IPS-18a (cell line): ENCODE measurements around the gene IL1RN.

ENCODE experiments used
- H3K27ac ChIP-seq: one replicate; pipeline ENCODE4 v1.5.1; 2013; ENCODE audit warnings: low read length
- H3K27me3 ChIP-seq: one replicate; pipeline ENCODE4 v1.6.1; 2013; ENCODE audit warnings: mild to moderate bottlenecking, low read length; ENCODE audit not compliant: control insufficient read depth, insufficient read depth
- H3K36me3 ChIP-seq: one replicate; pipeline ENCODE4 v1.6.1; 2013; ENCODE audit warnings: low read depth, low read length; ENCODE audit not compliant: control insufficient read depth
- H3K4me1 ChIP-seq: one replicate; pipeline ENCODE4 v1.6.1; 2013; ENCODE audit warnings: low read depth, low read length; ENCODE audit not compliant: control insufficient read depth
- H3K4me3 ChIP-seq: one replicate; pipeline ENCODE4 v1.5.1; 2013; ENCODE audit warnings: low read length
- H3K9ac ChIP-seq: one replicate; pipeline ENCODE4 v1.6.1; 2013; ENCODE audit warnings: mild to moderate bottlenecking, low read length, moderate library complexity
- H3K9me3 ChIP-seq: one replicate; pipeline ENCODE4 v1.6.1; 2013; ENCODE audit warnings: low read depth, low read length; ENCODE audit not compliant: control insufficient read depth

The IL1RN gene

DNA sequence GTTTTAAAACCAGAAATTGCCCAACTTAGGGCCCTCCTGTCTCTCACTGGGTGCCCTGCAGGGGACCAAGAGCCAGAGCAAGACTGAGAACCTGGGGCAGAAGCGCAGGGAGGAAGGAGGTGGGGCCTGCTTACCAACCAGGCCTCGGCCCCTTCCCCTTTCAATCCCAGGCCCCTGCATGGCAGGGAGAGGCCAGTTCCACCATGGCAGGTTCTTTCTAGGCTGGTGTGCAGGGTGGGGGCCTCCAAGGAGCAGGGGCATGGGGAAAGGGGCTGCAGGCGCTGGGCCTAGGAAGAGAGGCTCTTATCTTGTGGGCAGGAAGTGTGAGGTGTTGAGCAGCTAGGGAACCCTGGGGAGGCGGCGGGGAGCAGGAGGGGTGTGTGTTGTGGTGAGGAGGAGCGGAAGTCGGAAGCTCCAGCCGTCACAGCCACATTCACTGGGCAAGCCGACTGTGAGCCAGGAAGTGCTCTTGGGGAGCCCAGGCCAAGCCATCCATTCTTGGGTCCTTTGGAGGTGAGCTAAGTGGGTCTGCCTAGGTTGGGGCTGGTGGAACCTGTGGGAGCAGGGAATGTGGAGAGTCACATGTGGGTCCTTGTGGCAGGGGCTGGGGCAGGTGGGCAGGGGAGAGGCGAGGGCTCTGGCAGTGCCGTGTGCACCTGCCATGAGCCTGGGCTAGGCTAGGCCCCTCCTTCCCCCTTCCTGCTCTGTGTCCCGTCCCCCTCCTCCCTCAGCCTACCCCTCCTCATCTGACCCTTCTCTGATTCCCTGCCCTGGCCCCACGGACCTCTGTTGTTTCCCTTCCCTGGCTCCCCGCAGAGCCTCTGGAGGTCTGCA, 46.4 kb downstream of the IL1RN start, which contains the start of gene PSD4:
PSD4 (plus strand) TSS at position 430 of the 834 bp plus-strand sequence. CDS start 8,486 bp downstream, outside the sequence.
- peaks cover 3% of the 10 kb centered on the region for H3K4me1 ChIP-seq
- no peak within 1 kb of the TSS for H3K27ac ChIP-seq
- H3K27me3 ChIP-seq, result no peaks in the 10 kb centered on the region
- H3K9ac ChIP-seq, result no peak within 1 kb of the TSS
- H3K4me3 ChIP-seq, result no peak within 1 kb of the TSS
- H3K9me3 ChIP-seq, result no peaks in the 10 kb centered on the region
- no peaks in the 10 kb centered on the region for H3K36me3 ChIP-seq

DNA sequence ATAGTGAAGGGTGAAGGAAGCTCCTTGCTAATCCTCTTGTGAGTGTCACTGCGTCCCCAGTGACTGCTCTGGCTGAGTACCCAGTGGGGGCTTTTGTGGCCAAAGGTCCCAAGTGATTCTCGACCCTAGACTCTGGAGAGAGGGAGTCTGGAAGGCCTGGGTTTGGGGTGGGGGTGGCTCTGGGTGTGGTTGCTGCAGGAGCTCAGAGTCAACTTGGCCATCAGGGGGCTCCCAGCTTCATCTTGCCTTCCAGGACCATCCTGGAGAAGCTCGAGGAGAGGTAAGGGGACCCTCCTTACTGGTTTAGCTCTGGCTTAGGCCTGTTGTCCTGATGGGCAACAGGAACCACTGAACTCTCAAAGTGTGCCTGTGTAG, 47.0 kb downstream of the IL1RN start:
- H3K4me3 ChIP-seq, result no peak overlapping the region
- no peaks in the 10 kb centered on the region for H3K36me3 ChIP-seq
- H3K4me1 ChIP-seq, result peaks cover 3% of the 10 kb centered on the region
- H3K27me3 ChIP-seq, result no peaks in the 10 kb centered on the region
- H3K27ac ChIP-seq, result no peak overlapping the region
- no peak overlapping the region for H3K9ac ChIP-seq
- no peaks in the 10 kb centered on the region for H3K9me3 ChIP-seq

DNA sequence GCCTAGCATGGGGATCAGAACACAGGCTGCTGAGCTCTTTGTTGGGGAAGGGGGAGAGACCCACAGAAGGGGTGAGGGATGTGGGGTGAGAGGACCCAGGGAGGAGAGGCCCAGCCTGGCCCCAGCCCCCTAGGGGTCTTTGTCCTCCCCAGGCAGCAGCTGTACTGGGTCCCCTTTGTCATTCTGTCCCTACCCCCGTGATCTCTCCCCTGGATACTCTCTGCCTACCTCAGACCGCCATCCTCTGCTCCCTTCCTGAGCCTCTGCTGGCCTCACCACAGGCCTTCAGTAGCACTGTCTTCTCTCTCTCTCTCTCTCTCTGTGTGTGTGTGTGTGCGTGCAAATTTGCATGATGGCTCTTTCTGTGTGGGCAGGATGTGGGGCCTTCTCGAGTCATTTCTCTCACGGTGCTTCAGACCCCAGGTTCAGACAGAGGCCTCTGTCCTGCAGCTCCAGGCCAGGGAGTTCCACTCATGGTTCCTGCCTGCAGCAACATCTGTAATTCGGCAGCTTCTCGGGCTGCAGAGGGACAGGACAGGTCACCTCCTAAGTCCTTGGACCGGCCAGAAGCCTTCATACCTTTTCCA, 47.7 kb downstream of the IL1RN start:
- Histone ChIP-seq H3K27ac (no peak overlapping the region), H3K9ac (no peak overlapping the region), H3K9me3 (no peaks in the 10 kb centered on the region), H3K36me3 (no peaks in the 10 kb centered on the region), H3K27me3 (no peaks in the 10 kb centered on the region), H3K4me3 (no peak overlapping the region), H3K4me1 (peaks cover 3% of the 10 kb centered on the region)

DNA sequence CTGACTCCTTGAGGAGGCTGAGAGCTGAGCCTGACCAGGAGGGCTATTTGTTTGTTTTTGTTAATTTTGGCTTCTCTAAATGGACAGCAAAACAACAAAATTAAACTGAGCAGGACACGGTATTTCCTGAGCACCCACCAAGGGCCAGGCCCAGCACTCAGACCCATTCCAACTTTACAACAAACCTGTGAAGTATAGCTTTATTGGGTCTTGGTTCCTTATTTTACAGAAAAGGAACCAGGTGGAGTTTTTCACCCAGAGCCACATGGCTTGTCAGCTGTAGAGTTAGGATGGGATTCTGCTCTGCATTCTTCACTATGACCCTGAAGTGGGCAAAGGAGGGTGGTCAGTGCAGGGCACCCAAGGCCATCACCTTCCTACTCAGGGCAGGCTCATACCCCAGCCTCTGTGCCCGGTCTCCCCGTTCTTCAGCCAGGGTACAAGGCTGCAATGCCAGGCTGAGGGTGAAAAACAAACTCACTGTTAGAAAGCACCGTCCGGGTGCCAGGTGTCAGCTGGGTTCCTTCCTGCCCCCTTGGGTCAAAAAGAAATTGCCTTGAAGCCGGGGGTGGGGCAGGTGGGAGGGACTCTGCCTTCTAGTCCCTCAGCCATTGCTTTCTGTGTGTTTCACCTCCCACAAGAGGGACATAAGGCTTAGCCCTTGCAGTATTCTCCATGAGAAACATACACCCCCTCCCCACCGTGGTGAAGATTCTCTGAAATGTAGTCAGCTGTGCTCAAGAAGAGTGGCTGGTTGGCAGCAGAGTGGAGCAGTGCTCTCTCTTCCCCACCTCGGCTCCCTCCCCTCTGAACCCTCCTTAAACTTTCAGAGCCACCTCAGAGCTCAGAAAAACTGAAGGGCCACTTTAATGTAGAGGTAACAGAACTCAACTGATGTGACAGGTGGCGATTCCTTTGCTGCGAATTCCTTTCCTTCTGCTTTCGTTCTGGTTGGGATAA, 48.6 kb downstream of the IL1RN start:
- Histone ChIP-seq H3K4me3 (no peak overlapping the region), H3K9ac (no peak overlapping the region), H3K36me3 (no peaks in the 10 kb centered on the region)

GRCh38 chr2:113176696-113177355, 49.4 kb downstream of the IL1RN start:
- Histone ChIP-seq H3K27ac (no peak overlapping the region), H3K9me3 (no peaks in the 10 kb centered on the region), H3K4me3 (no peak overlapping the region), H3K9ac (no peak overlapping the region), H3K27me3 (no peaks in the 10 kb centered on the region), H3K4me1 (peaks cover 3% of the 10 kb centered on the region), H3K36me3 (no peaks in the 10 kb centered on the region)

More for the DNA sequence above, 48.6 kb downstream of the IL1RN start:
- H3K27ac ChIP-seq, result no peak overlapping the region
- H3K9me3 ChIP-seq, result no peaks in the 10 kb centered on the region
- H3K27me3 ChIP-seq, result no peaks in the 10 kb centered on the region
- H3K4me1 ChIP-seq, result peaks cover 3% of the 10 kb centered on the region

- peaks cover 3% of the 10 kb centered on the region for H3K4me1 ChIP-seq
- H3K9me3 ChIP-seq, result no peaks in the 10 kb centered on the region
- H3K27me3 ChIP-seq, result no peaks in the 10 kb centered on the region
- H3K4me3 ChIP-seq, result no peak overlapping the region
- no peaks in the 10 kb centered on the region for H3K36me3 ChIP-seq
- H3K9ac ChIP-seq, result no peak overlapping the region
- H3K27ac ChIP-seq, result no peak overlapping the region
Measured at GRCh38 chr2:113178069-113178746, 50.8 kb downstream of the IL1RN start.

DNA sequence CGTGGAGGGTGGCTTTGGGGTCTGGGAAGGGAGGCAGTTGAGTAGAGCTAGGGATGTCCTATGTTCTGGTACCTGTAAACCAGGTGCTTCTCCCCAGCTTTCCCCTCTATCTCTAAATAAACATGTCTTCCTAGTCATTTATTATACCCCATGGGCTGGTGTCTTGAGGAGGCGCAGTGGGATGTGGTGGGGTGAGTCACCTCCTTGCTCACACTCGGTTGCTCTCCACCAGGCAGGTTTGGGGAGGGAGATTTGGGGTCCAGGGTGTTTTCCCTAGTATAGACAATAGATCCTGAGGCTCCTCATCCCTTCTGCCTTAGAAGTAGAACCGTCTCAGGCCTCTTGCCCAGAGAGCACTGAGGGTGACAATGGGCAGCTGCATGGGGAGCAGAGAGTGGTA, 51.5 kb downstream of the IL1RN start:
- Histone ChIP-seq H3K4me3 (no peak overlapping the region), H3K27ac (no peak overlapping the region), H3K27me3 (no peaks in the 10 kb centered on the region), H3K9me3 (no peaks in the 10 kb centered on the region), H3K9ac (no peak overlapping the region), H3K36me3 (no peaks in the 10 kb centered on the region), H3K4me1 (peaks cover 3% of the 10 kb centered on the region)

GRCh38 chr2:113179446-113180045, 52.1 kb downstream of the IL1RN start:
- Histone ChIP-seq H3K4me1 (no peaks in the 10 kb centered on the region), H3K27me3 (no peaks in the 10 kb centered on the region)

GRCh38 chr2:113180131-113180946, 52.9 kb downstream of the IL1RN start:
- Histone ChIP-seq H3K9me3 (no peaks in the 10 kb centered on the region), H3K4me1 (no peaks in the 10 kb centered on the region), H3K27me3 (no peaks in the 10 kb centered on the region), H3K9ac (no peak overlapping the region), H3K4me3 (no peak overlapping the region), H3K36me3 (no peaks in the 10 kb centered on the region), H3K27ac (no peak overlapping the region)

More at GRCh38 chr2:113179446-113180045, 52.1 kb downstream of the IL1RN start:
- Histone ChIP-seq H3K9me3 (no peaks in the 10 kb centered on the region), H3K9ac (no peak overlapping the region), H3K27ac (no peak overlapping the region), H3K36me3 (no peaks in the 10 kb centered on the region), H3K4me3 (no peak overlapping the region)
